Endothelial cell of umbilical vein (primary cell): ENCODE results near the gene SPAG6. TPM values are rescaled to one million over a fixed set of nuclear protein-coding genes. Genes with fewer than 3 reads are reported as not detected.

Experiments
- BruUV-seq: library from RNA; stranded (reverse); fragments of 400-500 nt; replicated peaks from 2 replicates; lab custom pipeline; 2021; lab: Mats Ljungman, UMichigan
- CTCF ChIA-PET: fragments of 300-600, 350-600 bp; sonication (Branson Sonifier 250); formaldehyde crosslinking; loops from one replicate; lab custom pipeline; 2021; ENCODE audit warnings: antibody characterized with exemption, inconsistent platforms; lab: Charles Lee
- POLR2A ChIA-PET: fragments of 300-600, 350-600 bp; sonication (Branson Sonifier 250); formaldehyde crosslinking; loops from one replicate; lab custom pipeline; 2021; ENCODE audit warnings: antibody characterized with exemption, inconsistent platforms; lab: Charles Lee
- DNase-seq: peaks from one replicate; pipeline ENCODE4 v3.0.0-alpha.2; 2011; ENCODE audit warnings: low read depth, low spot score
- FAIRE-seq: peaks from 2 replicates; lab custom pipeline; 2011; peaks lifted over from hg19 to GRCh38; lab: Jason Lieb, UNC
- H2AFZ ChIP-seq: 2 replicates; pipeline ENCODE4 v1.6.0; 2012; ENCODE audit warnings: low read depth, low read length, control low read depth, inconsistent platforms
- H3K27ac ChIP-seq: 2 replicates; pipeline ENCODE4 v1.5.1; 2011; ENCODE audit warnings: low read depth, mild to moderate bottlenecking, control low read depth, low read length, moderate library complexity; ENCODE audit not compliant: insufficient read depth
- H3K27me3 ChIP-seq, 2 experiments: 2 replicates each; pipeline versions ENCODE4 v1.6.0 to v1.6.1; 2011; ENCODE audit warnings: low read length in 2 of 2, mixed read lengths in 1 of 2; ENCODE audit not compliant: control insufficient read depth in 2 of 2, insufficient read depth in 2 of 2
- H3K36me3 ChIP-seq, 2 experiments: 2 replicates in 1 of 2; 3 replicates in 1 of 2; pipeline ENCODE4 v1.5.1; 2011; ENCODE audit warnings: low read length in 2 of 2, mild to moderate bottlenecking in 1 of 2, moderate library complexity in 1 of 2; ENCODE audit not compliant: control insufficient read depth in 2 of 2, insufficient read depth in 2 of 2; ENCODE audit errors: extremely low read depth in 1 of 2
- H3K4me1 ChIP-seq: 3 replicates; pipeline ENCODE4 v1.5.1; 2011; ENCODE audit warnings: mild to moderate bottlenecking, low read length; ENCODE audit not compliant: control insufficient read depth, insufficient read depth; ENCODE audit errors: extremely low read depth
- H3K4me2 ChIP-seq: 2 replicates; pipeline ENCODE4 v1.6.1; 2011; ENCODE audit warnings: low read length, control low read depth, mixed read lengths; ENCODE audit not compliant: insufficient read depth
- H3K4me3 ChIP-seq, 3 experiments: fragments of 200-600 bp in 1 of 3; sonication (generic), shearing (Covaris generic) in 1 of 3; replicated peaks in 1 of 3; 2 replicates each; pipeline ENCODE4 v1.5.1; 2011 to 2016; ENCODE audit warnings: control low read depth in 3 of 3, low read length in 3 of 3, mild to moderate bottlenecking in 2 of 3, inconsistent platforms in 1 of 3, low read depth in 1 of 3, moderate library complexity in 1 of 3; ENCODE audit not compliant: insufficient read depth in 1 of 3
- H3K79me2 ChIP-seq: 2 replicates; pipeline ENCODE4 v1.6.0; 2012; ENCODE audit warnings: low read length, inconsistent platforms; ENCODE audit not compliant: control insufficient read depth, insufficient read depth
- H3K9ac ChIP-seq: replicated peaks from 2 replicates; pipeline ENCODE3; 2011; ENCODE audit warnings: low read length, control low read depth; ENCODE audit not compliant: insufficient read depth; ENCODE audit errors: extremely low read depth
- H3K9me1 ChIP-seq: replicated peaks from 3 replicates; pipeline ENCODE4 v1.6.0; 2011; ENCODE audit warnings: mild to moderate bottlenecking, low read length; ENCODE audit not compliant: control insufficient read depth, insufficient read depth; ENCODE audit errors: extremely low read depth
- H3K9me3 ChIP-seq: replicated peaks from 2 replicates; pipeline ENCODE4 v1.5.1; 2012; ENCODE audit warnings: low read length, inconsistent platforms; ENCODE audit not compliant: control insufficient read depth, insufficient read depth
- H4K20me1 ChIP-seq: replicated peaks from 2 replicates; pipeline ENCODE3; 2011; ENCODE audit warnings: mild to moderate bottlenecking, low read length; ENCODE audit not compliant: control insufficient read depth, insufficient read depth; ENCODE audit errors: extremely low read depth
- EZH2 ChIP-seq: IDR thresholded peaks from 2 replicates; pipeline ENCODE4 v1.6.1; 2012; ENCODE audit warnings: borderline replicate concordance, low read depth, mild to moderate bottlenecking, moderate library complexity, low read length, inconsistent platforms; ENCODE audit not compliant: severe bottlenecking
- FOS ChIP-seq: IDR thresholded peaks from 2 replicates; pipeline ENCODE4 v1.6.1; 2011; ENCODE audit warnings: mild to moderate bottlenecking, low read length, moderate library complexity, borderline replicate concordance; ENCODE audit not compliant: insufficient read depth
- GATA2 ChIP-seq: IDR thresholded peaks from 2 replicates; pipeline ENCODE4 v1.7.0; 2011; ENCODE audit warnings: low read depth, mild to moderate bottlenecking, moderate library complexity, mixed read lengths, low read length; ENCODE audit not compliant: insufficient read length, insufficient read depth
- JUN ChIP-seq: IDR thresholded peaks from 2 replicates; pipeline ENCODE4 v1.6.1; 2011; ENCODE audit warnings: borderline replicate concordance, low read depth; ENCODE audit not compliant: insufficient read length, insufficient read depth
- MYC ChIP-seq: IDR thresholded peaks from one replicate; pipeline ENCODE4 v1.6.1; 2011; ENCODE audit warnings: mild to moderate bottlenecking, low read depth, low read length
- POLR2A ChIP-seq: IDR thresholded peaks from 2 replicates; pipeline ENCODE4 v1.6.1; 2012; ENCODE audit warnings: low read depth, mild to moderate bottlenecking, control low read depth, low read length
- POLR2AphosphoS5 ChIP-seq: IDR thresholded peaks from 2 replicates; pipeline ENCODE4 v1.6.1; 2012; ENCODE audit warnings: low read depth, mild to moderate bottlenecking, control low read depth, low read length, moderate library complexity; ENCODE audit not compliant: insufficient read depth
- dilution Hi-C: fragments of 300-500 bp; cut with MboI; formaldehyde crosslinking; loops from one replicate; pipeline ENCODE4 v1.15.0; 2019; ENCODE audit warnings: low sequenced_read_pairs; ENCODE audit not compliant: extremely low pct_ligation_motif_present
- intact Hi-C: fragments of 100-400 bp; cut with micrococcal nuclease; formaldehyde crosslinking; loops from one replicate; pipeline ENCODE4 v1.10.0; 2022
- polyA plus RNA-seq, 4 experiments: library from polyadenylated mRNA; depleted of rRNA in 3 of 4; stranded (reverse) in 3 of 4; unstranded in 1 of 4; fragments of >200 nt; gene quantifications; 2 replicates each; pipeline versions ENCODE4 v1.2.1 to v1.2.3, GENCODE V29; 2011 to 2012; ENCODE audit warnings: missing spikeins in 1 of 4
- total RNA-seq: library from RNA; stranded (reverse); gene quantifications from 2 replicates; pipeline ENCODE4 v1.2.3, GENCODE V29; 2021
- TF ChIP-seq, protein P1 (sequence below): IDR thresholded peaks from 2 replicates; pipeline ENCODE4 v1.6.1; 2011; ENCODE audit not compliant: insufficient read depth, insufficient read length
- TF ChIP-seq, protein P2 (sequence below), 2 donors: IDR thresholded peaks; 1 replicate in 1 of 2; 2 replicates in 1 of 2; pipeline ENCODE4 v1.5.1; 2011; ENCODE audit warnings: low read length in 2 of 2, mild to moderate bottlenecking in 2 of 2, moderate library complexity in 2 of 2, control low read depth in 1 of 2, inconsistent platforms in 1 of 2, low read depth in 1 of 2; ENCODE audit not compliant: insufficient read depth in 1 of 2; ENCODE audit errors: extremely low read depth in 1 of 2

SPAG6 gene
- total and polyA plus RNA-seq, 2 donors (not counting 3 experiments of a cell fraction or from before 2014, with no cell fraction given) = not detected

DNA sequence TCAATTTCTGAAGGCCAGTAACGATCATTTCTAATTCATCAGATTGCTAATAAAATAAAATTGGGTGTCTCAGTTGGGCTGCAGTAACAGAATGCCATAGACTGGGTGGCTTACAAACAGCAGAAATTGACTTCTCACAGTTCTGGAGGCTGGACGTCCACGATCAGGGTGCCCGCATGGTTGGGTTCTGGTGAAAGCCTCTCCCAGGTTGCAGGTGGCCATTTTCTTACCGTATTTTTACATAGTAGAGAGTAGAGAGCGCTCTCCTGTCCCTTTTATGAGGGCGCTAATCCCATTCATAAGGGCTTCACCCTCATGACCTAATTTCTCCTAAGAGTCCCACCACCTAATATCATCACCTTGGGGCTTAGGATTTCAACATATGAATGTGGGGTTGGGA, 106.0 kb downstream of the SPAG6 start:
- intact Hi-C loops (no loop called here), dilution Hi-C loops (no loop called here)
- Histone ChIP-seq H3K79me2 (no peaks in the 10 kb centered on the region), H3K4me2 (no peak overlapping the region), H3K9me3 (no peaks in the 10 kb centered on the region), H4K20me1 (no peaks in the 10 kb centered on the region), H2AFZ (no peak overlapping the region), H3K36me3 (no peaks in the 10 kb centered on the region), H3K9me1 (no peaks in the 10 kb centered on the region), H3K9ac (no peak overlapping the region), H3K27me3 (peaks cover 1 to 9% of the 10 kb centered on the region in 2 experiments), H3K4me3 (no peak overlapping the region), H3K4me1 (no peaks in the 10 kb centered on the region), H3K27ac (no peak overlapping the region)
- DNase-seq (no peak), FAIRE-seq (no peak)
- TF ChIP-seq MYC (no peak), POLR2AphosphoS5 (no peak), FOS (no peak), EZH2 (no peak), POLR2A (no peak), GATA2 (no peak), JUN (no peak)
- TF ChIP-seq, protein P1, sequence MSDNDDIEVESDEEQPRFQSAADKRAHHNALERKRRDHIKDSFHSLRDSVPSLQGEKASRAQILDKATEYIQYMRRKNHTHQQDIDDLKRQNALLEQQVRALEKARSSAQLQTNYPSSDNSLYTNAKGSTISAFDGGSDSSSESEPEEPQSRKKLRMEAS = no peak
- TF ChIP-seq, protein P2, sequence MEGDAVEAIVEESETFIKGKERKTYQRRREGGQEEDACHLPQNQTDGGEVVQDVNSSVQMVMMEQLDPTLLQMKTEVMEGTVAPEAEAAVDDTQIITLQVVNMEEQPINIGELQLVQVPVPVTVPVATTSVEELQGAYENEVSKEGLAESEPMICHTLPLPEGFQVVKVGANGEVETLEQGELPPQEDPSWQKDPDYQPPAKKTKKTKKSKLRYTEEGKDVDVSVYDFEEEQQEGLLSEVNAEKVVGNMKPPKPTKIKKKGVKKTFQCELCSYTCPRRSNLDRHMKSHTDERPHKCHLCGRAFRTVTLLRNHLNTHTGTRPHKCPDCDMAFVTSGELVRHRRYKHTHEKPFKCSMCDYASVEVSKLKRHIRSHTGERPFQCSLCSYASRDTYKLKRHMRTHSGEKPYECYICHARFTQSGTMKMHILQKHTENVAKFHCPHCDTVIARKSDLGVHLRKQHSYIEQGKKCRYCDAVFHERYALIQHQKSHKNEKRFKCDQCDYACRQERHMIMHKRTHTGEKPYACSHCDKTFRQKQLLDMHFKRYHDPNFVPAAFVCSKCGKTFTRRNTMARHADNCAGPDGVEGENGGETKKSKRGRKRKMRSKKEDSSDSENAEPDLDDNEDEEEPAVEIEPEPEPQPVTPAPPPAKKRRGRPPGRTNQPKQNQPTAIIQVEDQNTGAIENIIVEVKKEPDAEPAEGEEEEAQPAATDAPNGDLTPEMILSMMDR (IDR thresholded peaks at IDR 0.05; ENCODE audit: extremely low read depth in 1 of 2, insufficient read depth in 1 of 2, low read depth in 1 of 2, low read length in 2 of 2) = no peak
- CTCF ChIA-PET = no interaction called here
- POLR2A ChIA-PET = no interaction called here
- no TSS peak for BruUV-seq
